ENCODE data around the gene APLF. TPM values are rescaled to one million over a fixed set of nuclear protein-coding genes. Genes with fewer than 3 reads are reported as not detected.

Gene APLF
- total and polyA plus RNA-seq, 2 of the 8 experiments (the other 6 are each of a cell fraction or from before 2014, with no cell fraction given): 4.4 to 7.3 TPM

DNA sequence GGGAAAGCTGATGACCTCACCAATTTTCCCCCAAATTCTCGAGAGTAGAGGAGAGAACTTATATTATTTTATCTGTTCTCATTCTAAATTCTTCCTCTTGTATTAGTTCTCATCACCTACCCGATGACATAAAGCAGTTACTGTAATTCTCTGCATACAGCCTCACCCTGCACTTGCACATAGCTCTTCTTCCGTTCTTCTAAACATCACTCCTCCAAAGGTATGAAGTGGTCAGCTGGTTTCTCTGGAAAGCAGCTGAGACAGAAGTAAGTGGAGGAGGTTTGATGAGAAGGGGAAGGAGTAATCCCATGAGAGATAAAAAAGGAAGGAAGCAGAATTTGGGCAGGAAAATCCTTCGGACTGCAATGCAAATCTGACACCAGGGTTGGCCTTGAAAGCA, 39.3 kb upstream of the APLF start (continued):
- TF ChIP-seq CHD1 (IDR thresholded peaks at IDR 0.05; ENCODE audit: low read depth, low read length) (no peak), GTF2F1 (IDR thresholded peaks at IDR 0.05; ENCODE audit: borderline replicate concordance, low read depth, low read length) (no peak)
